ENCODE data around the gene HSPB6. TPM values are rescaled to one million over a fixed set of nuclear protein-coding genes. Genes with fewer than 3 reads are reported as not detected.

The HSPB6 gene
- polyA plus RNA-seq, 1 donor (not counting 4 experiments of a cell fraction or from before 2014, with no cell fraction given), result not detected

DNA sequence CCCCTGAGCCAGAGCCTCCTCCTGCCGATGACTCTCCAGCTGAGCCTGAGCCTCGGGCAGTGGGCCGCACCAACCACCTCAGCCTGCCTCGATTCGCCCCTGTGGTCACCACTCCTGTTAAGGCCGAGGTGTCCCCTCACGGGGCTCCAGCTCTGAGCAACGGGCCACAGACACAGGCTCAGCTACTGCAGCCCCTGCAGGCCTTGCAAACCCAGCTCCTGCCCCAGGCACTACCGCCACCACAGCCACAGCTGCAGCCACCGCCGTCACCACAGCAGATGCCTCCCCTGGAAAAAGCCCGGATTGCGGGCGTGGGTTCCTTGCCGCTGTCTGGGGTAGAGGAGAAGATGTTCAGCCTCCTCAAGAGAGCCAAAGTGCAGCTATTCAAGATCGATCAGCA lies 35.5 kb downstream of the HSPB6 start:
- Histone ChIP-seq H3K9me3 (ENCODE audit: control insufficient read depth, low read depth, low read length) (no peaks in the 10 kb centered on the region), H3K79me2 (ENCODE audit: control insufficient read depth, insufficient read depth, low read length) (peaks cover 47% of the 10 kb centered on the region), H3K9me1 (ENCODE audit: control insufficient read depth, extremely low read depth, insufficient read depth, low read length) (no peaks in the 10 kb centered on the region), H4K20me1 (ENCODE audit: control insufficient read depth, extremely low read depth, insufficient read depth, low read length) (peaks cover 4% of the 10 kb centered on the region), H2AFZ (ENCODE audit: control insufficient read depth, low read length) (no peak overlapping the region), H3K27ac (ENCODE audit: control insufficient read depth, insufficient read depth, low read length) (no peak overlapping the region), H3K27me3 (ENCODE audit: control insufficient read depth, extremely low read depth, insufficient read depth, low read length) (no peaks in the 10 kb centered on the region), H3K4me2 (ENCODE audit: control insufficient read depth, extremely low read depth, insufficient read depth, low read depth, low read length) (no peak overlapping the region), H3K9ac (ENCODE audit: control insufficient read depth, extremely low read depth, insufficient read depth, low read length) (no peak overlapping the region), H3K4me3 (ENCODE audit: control insufficient read depth in 2 of 3, extremely low read depth in 1 of 3, insufficient read depth in 2 of 3, low read depth in 1 of 3, low read length in 3 of 3) (no peak overlapping the region), H3K36me3 (ENCODE audit: control insufficient read depth in 2 of 2, extremely low read depth in 1 of 2, insufficient read depth in 2 of 2, low read length in 2 of 2) (peaks cover 42 to 45% of the 10 kb centered on the region in 2 experiments), H3K4me1 (ENCODE audit: control insufficient read depth, extremely low read depth, insufficient read depth, low read length) (peaks cover 14% of the 10 kb centered on the region)
- dilution Hi-C loops (cut with MboI; ENCODE audit: extremely low pct_ligation_motif_present, low sequenced_read_pairs), result no loop called here
- DNase-seq (ENCODE audit: low read depth, low spot score), result no peak
- TF ChIP-seq EZH2 (IDR thresholded peaks at IDR 0.05; ENCODE audit: low read length), result no peak
- TF ChIP-seq, protein P1, sequence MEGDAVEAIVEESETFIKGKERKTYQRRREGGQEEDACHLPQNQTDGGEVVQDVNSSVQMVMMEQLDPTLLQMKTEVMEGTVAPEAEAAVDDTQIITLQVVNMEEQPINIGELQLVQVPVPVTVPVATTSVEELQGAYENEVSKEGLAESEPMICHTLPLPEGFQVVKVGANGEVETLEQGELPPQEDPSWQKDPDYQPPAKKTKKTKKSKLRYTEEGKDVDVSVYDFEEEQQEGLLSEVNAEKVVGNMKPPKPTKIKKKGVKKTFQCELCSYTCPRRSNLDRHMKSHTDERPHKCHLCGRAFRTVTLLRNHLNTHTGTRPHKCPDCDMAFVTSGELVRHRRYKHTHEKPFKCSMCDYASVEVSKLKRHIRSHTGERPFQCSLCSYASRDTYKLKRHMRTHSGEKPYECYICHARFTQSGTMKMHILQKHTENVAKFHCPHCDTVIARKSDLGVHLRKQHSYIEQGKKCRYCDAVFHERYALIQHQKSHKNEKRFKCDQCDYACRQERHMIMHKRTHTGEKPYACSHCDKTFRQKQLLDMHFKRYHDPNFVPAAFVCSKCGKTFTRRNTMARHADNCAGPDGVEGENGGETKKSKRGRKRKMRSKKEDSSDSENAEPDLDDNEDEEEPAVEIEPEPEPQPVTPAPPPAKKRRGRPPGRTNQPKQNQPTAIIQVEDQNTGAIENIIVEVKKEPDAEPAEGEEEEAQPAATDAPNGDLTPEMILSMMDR (optimal IDR thresholded peaks at IDR 0.05 in 1 of 3, IDR thresholded peaks at IDR 0.05 in 1 of 3, conservative IDR thresholded peaks at IDR 0.05 in 1 of 3; ENCODE audit: extremely low read depth in 1 of 3, insufficient read depth in 2 of 3, low read length in 3 of 3), result no peak
- FAIRE-seq, result no peak

DNA sequence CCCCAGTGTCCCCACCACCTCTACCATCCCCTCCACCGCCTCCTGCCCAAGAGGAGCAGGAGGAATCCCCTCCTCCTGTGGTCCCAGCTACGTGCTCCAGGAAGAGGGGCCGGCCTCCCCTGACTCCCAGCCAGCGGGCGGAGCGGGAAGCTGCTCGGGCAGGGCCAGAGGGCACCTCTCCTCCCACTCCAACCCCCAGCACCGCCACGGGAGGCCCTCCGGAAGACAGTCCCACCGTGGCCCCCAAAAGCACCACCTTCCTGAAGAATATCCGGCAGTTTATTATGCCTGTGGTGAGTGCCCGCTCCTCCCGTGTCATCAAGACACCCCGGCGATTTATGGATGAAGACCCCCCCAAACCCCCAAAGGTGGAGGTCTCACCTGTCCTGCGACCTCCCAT lies 36.2 kb downstream of the HSPB6 start:
- Histone ChIP-seq H2AFZ (ENCODE audit: control insufficient read depth, low read length) (no peak overlapping the region), H3K4me3 (ENCODE audit: control insufficient read depth in 2 of 3, extremely low read depth in 1 of 3, insufficient read depth in 2 of 3, low read depth in 1 of 3, low read length in 3 of 3) (no peak overlapping the region), H3K36me3 (ENCODE audit: control insufficient read depth in 2 of 2, extremely low read depth in 1 of 2, insufficient read depth in 2 of 2, low read length in 2 of 2) (peaks cover 36 to 38% of the 10 kb centered on the region in 2 experiments), H3K4me2 (ENCODE audit: control insufficient read depth, extremely low read depth, insufficient read depth, low read depth, low read length) (no peak overlapping the region), H3K27me3 (ENCODE audit: control insufficient read depth, extremely low read depth, insufficient read depth, low read length) (no peaks in the 10 kb centered on the region), H3K9me1 (ENCODE audit: control insufficient read depth, extremely low read depth, insufficient read depth, low read length) (no peaks in the 10 kb centered on the region), H3K9me3 (ENCODE audit: control insufficient read depth, low read depth, low read length) (no peaks in the 10 kb centered on the region), H3K4me1 (ENCODE audit: control insufficient read depth, extremely low read depth, insufficient read depth, low read length) (peaks cover 21% of the 10 kb centered on the region), H3K9ac (ENCODE audit: control insufficient read depth, extremely low read depth, insufficient read depth, low read length) (no peak overlapping the region), H3K79me2 (ENCODE audit: control insufficient read depth, insufficient read depth, low read length) (peaks cover 47% of the 10 kb centered on the region), H3K27ac (ENCODE audit: control insufficient read depth, insufficient read depth, low read length) (no peak overlapping the region), H4K20me1 (ENCODE audit: control insufficient read depth, extremely low read depth, insufficient read depth, low read length) (peaks cover 4% of the 10 kb centered on the region)
- no peak for DNase-seq (ENCODE audit: low read depth, low spot score)
- dilution Hi-C loops (cut with MboI; ENCODE audit: extremely low pct_ligation_motif_present, low sequenced_read_pairs), result no loop called here
- FAIRE-seq, result no peak
- TF ChIP-seq, protein P1 (optimal IDR thresholded peaks at IDR 0.05 in 1 of 3, IDR thresholded peaks at IDR 0.05 in 1 of 3, conservative IDR thresholded peaks at IDR 0.05 in 1 of 3; ENCODE audit: extremely low read depth in 1 of 3, insufficient read depth in 2 of 3, low read length in 3 of 3), result no peak
- TF ChIP-seq EZH2 (IDR thresholded peaks at IDR 0.05; ENCODE audit: low read length), result no peak
